GM10847 (cell line): ENCODE data around the gene DHRSX.

ENCODE experiments used
- POLR2A ChIP-seq: IDR thresholded peaks from 2 replicates; pipeline ENCODE4 v1.6.1; 2011; ENCODE audit not compliant: insufficient read length; ENCODE audit errors: extremely low read depth

DHRSX gene

GRCh38 chrX:2371026-2371711 is 129.6 kb downstream of the DHRSX start:
- no peak for TF ChIP-seq POLR2A

- TF ChIP-seq POLR2A, result no peak
Observed at GRCh38 chrX:2370456-2370855, 130.3 kb downstream of the DHRSX start.

- no peak for TF ChIP-seq POLR2A
Observed at GRCh38 chrX:2369206-2369605, 131.6 kb downstream of the DHRSX start.

- TF ChIP-seq POLR2A, result no peak
Observed at GRCh38 chrX:2360731-2361130, 140.0 kb downstream of the DHRSX start.

- no peak for TF ChIP-seq POLR2A
Observed at GRCh38 chrX:2351999-2352995, 148.5 kb downstream of the DHRSX start.

GRCh38 chrX:2351321-2351720 is 149.5 kb downstream of the DHRSX start:
- no peak for TF ChIP-seq POLR2A

- TF ChIP-seq POLR2A, result no peak
Observed at GRCh38 chrX:2348211-2348610, 152.6 kb downstream of the DHRSX start.

GRCh38 chrX:2346158-2346557 is 154.6 kb downstream of the DHRSX start:
- no peak for TF ChIP-seq POLR2A

- no peak for TF ChIP-seq POLR2A
Observed at GRCh38 chrX:2345562-2345961, 155.2 kb downstream of the DHRSX start.

GRCh38 chrX:2343413-2343812 is 157.4 kb downstream of the DHRSX start:
- TF ChIP-seq POLR2A, result no peak

GRCh38 chrX:2342874-2343273 is 157.9 kb downstream of the DHRSX start:
- TF ChIP-seq POLR2A, result no peak

- TF ChIP-seq POLR2A, result no peak
Observed at GRCh38 chrX:2342281-2342688, 158.5 kb downstream of the DHRSX start.

GRCh38 chrX:2340991-2341390 is 159.8 kb downstream of the DHRSX start:
- TF ChIP-seq POLR2A, result no peak

GRCh38 chrX:2336181-2336580 is 164.6 kb downstream of the DHRSX start:
- no peak for TF ChIP-seq POLR2A

GRCh38 chrX:2334237-2334636 is 166.5 kb downstream of the DHRSX start:
- TF ChIP-seq POLR2A, result no peak

GRCh38 chrX:2332252-2332651 is 168.5 kb downstream of the DHRSX start:
- TF ChIP-seq POLR2A, result no peak
